GM19240 (cell line): ENCODE results near the gene LMAN1L.
A peak's percentile ranks its signal among the peaks of the same experiment; 100 is the strongest.

ENCODE experiments used
- DNase-seq: peaks from one replicate; pipeline ENCODE4 v3.0.0; 2011; ENCODE audit warnings: low spot score; ENCODE audit not compliant: insufficient read length

Gene LMAN1L

DNA sequence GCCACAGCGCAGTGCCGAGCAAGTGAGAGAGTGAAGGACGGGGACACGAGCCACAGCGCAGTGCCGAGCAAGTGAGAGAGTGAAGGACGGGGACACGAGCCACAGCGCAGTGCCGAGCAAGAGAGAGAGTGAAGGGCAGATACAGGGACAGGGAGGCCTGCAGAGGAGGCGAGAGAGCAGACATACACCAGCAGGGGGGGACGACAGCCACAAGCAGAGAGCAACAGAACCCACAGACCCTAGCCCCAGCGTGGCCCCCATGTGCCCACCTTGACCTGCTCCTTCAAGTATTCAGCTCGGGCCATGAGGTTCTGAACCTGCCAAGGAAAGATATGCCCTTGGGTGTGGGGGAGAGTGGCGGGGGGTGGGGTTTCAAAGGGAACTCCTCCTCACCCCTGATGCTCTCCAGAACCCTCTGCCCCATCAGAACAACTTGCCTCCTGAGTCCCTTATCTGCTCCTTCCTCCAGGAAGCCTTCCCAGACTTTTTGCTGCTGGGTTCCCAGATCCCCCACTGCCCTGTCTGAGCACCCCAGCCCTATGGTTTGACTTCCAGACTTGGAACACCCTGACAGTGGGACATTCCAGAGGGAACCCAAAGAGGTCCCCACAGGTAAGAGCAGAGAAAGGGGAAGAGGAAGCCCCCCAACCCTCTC, 25.0 kb downstream of the LMAN1L start:
- DNase-seq: no peak

DNA sequence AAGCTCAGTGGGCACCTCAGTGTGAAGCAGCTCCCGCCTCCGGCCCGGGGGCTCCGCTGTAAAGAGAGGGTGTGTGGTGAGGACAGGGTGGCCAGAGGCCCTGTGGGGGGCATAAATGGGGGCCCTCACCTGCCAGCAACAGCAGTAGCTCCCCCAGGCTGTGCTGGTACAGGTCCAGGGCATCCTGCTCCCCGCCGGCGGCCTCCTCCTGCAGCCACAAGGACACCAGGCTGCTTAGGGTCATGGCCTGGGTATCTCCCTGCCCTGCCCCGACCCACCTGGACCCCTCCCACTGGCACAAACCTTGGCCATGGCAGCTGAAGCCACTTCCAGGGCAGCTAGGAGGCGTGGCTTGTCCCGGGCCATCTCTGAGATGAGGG, 25.5 kb downstream of the LMAN1L start:
- DNase-seq: no peak

- peak; percentile 1 for DNase-seq
Observed at GRCh38 chr15:74838746-74839525, 26.3 kb downstream of the LMAN1L start.

DNA sequence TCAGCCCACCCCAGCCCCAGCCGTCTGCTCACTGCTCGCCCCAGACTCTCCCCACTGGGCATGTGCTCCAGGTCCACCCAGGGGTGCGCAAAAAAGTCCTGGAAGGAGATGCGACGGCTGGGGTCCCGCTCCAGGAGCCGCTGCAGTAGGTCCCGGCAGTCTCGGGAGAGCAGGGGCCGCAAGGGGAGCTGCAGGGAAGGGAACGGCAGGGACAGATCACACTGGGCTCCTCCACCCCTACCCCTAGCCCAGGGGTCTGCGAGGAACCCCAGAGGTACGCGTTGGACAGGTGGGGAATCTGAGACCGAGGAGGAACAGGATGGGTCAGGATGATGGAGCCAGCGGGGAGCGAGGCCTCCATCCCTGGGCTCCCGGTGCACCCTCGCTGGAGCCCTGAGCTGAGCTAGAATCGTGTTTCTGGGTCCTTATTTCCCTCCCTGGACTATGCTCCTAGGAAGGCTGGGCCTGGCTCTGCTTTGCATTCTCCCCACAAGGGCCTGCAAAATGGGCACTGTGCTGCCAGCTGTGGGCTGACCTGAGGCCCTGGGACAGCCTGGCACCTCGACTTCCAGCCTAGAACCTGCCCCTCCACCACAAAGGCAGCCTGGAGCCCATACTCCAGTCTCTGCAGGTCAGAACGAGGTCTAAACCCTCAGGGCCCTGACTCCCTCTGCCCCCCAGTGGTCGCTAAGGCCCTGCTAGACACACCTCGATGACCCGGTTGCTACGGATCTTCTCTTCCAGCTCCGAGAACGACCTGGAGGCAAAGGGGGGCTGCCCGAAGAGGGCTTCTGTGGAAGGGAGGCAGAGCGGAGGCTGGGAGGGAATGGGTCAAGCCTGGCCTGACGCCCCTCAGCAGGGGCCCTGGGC, 27.1 kb downstream of the LMAN1L start:
- DNase-seq: peak; percentile 1

- peak; percentile 0 for DNase-seq
Observed at GRCh38 chr15:74840851-74841775, 28.5 kb downstream of the LMAN1L start.

DNA sequence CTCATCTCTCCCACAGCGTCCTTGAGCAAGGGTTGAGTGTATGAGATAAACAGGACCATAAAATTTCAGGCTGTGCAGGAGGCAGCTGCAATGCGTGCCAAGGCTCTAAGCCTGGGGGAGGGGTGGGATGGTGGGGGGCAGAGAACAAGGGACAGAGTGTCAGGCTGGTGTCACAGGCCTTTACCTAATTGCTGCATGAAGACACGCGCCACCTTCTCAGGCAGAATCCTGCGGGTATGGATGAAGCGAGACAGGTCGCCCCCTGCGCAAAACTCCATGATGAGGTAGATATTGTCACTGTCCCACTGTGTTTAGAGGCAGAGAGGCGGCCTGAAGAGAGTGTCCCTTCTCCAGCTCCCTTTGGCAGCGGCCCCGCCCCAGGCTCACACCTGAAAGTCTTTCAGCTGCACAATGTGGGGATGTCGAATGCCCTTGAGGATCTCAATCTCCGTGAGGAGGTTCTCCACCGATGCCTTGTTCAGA, 29.3 kb downstream of the LMAN1L start:
- DNase-seq: no peak

- DNase-seq: peak; percentile 93
Observed at GRCh38 chr15:74842581-74843444, 30.2 kb downstream of the LMAN1L start, which contains the start of gene ULK3. Gene ULK3, minus strand, starts transcription at chr15:74843156. Its CDS starts 51 bp downstream, at chr15:74843105.

- DNase-seq: no peak
Observed at GRCh38 chr15:74843445-74843828, 30.8 kb downstream of the LMAN1L start.

- DNase-seq: peak; percentile 2
Observed at GRCh38 chr15:74843891-74844299, 31.3 kb downstream of the LMAN1L start.

- DNase-seq: peak; percentile 1
Observed at GRCh38 chr15:74844319-74845207, 31.9 kb downstream of the LMAN1L start.

- no peak for DNase-seq
Observed at GRCh38 chr15:74845208-74845568, 32.6 kb downstream of the LMAN1L start.

GRCh38 chr15:74845581-74845980, 32.9 kb downstream of the LMAN1L start:
- no peak for DNase-seq

DNA sequence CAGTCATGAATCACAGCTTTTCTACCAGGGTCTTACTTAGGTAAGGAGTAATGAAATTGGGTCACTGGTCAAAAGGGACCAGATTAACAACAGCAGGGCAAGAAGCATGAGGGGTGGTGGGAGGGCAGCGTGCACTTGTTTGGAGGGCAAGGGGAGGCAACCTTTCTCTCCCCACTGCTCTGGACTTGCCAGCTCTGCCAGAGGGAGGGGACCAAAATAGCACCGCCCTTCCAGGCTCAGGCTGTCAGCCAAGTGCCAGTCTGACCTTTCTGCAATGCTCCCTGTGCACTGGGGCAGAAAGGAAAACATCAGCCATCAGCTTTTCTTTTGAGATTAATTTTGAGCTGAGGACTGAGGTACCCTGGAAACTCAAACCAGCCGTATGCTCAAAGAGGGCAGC, 34.8 kb downstream of the LMAN1L start:
- no peak for DNase-seq

- no peak for DNase-seq
Observed at GRCh38 chr15:74850393-74850792, 37.8 kb downstream of the LMAN1L start.

GRCh38 chr15:74851960-74852359, 39.3 kb downstream of the LMAN1L start:
- DNase-seq: no peak

DNA sequence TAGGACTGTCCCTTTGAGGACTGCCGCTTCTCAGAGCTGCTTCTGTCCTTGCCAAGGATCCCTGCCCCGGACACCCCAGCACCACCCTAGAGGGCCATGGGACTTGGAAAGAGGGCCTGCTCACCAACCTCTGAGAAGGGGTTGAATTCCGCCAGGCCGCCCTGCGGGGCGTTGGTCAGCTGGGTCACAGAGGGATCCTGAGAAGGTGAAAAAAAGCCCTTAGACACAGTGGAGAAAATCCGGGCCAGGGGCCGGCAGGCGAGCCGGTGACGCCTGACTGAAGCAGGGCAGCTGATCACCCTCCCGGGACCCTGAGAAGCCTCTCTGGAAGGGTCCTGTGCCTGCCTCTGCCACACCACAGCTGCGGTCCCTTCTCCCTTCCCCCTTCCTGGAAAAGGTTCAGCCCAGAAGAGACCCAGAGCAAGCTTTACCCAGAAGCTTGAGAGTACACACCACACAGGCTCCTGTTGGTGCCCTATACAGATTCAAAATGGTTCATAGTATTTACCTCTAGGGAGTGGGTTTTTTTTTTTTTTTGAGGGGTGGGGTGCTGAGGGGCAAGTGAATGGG, 41.9 kb downstream of the LMAN1L start:
- DNase-seq: no peak

GRCh38 chr15:74855857-74856256, 43.2 kb downstream of the LMAN1L start:
- DNase-seq: no peak

GRCh38 chr15:74856537-74856936, 43.9 kb downstream of the LMAN1L start:
- DNase-seq: no peak
